ENCODE results near the gene TNS1.

DNA sequence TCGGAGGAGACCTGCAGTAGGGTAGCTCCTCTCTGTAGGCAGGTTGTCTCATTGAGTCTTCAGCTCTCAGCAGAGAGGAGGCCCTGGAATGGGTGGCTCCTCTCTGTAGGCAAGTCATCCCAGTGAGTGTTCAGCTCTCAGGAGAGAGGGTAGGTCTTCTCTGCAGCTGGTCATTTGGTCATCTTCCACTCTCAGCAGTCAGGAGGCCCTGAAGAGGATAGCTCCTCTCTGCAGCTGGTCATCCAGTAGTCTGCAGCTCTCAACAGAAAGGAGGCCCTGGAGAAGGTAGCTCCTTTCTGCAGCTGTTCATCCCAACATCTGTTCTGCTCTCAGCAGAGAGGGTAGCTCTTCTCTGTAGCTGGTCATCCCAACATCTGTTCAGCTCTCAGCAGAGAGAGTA, 40.3 kb upstream of the TNS1 start:
- TF ChIP-seq EZH2 (IDR thresholded peaks at IDR 0.05; ENCODE audit: insufficient read depth, poor library complexity, severe bottlenecking) (no peak), EZH2phosphoT487 (IDR thresholded peaks at IDR 0.05; ENCODE audit: insufficient read depth, low read depth) (no peak)

All from GM23248 (cell line).